ENCODE results near the gene C19orf44.

DNA sequence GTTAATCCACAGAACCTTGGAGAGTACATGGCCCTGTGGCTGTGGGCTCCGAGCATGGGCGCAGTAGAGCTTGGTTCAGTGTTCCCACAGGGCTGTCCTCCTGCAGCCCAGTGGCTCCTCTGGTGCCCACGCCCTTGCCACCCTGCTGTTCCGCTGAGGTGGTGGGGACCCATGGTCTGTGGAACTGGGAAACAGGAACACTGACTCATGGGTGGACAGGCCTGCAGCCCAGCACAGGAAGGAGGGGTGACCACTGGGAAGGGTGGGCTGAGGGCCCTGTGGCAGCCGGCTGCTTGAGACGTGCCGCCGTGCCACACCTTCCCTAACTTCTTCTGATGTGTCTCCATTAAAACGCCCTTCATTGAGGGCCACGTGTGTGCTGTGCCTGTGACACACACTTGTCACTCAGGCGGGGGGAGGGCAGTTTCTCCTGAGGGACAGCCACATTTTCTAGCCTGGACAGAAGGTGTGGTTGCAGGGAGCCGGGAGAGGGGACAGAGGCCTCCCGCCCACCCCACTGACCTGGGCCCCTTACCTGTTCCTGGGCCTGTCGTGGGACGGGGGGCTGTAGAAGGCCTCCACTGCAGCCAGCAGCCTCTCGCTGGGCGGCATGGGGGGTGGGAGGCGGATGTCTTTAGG lies 24.9 kb downstream of the C19orf44 start:
- TF ChIP-seq, protein P1, sequence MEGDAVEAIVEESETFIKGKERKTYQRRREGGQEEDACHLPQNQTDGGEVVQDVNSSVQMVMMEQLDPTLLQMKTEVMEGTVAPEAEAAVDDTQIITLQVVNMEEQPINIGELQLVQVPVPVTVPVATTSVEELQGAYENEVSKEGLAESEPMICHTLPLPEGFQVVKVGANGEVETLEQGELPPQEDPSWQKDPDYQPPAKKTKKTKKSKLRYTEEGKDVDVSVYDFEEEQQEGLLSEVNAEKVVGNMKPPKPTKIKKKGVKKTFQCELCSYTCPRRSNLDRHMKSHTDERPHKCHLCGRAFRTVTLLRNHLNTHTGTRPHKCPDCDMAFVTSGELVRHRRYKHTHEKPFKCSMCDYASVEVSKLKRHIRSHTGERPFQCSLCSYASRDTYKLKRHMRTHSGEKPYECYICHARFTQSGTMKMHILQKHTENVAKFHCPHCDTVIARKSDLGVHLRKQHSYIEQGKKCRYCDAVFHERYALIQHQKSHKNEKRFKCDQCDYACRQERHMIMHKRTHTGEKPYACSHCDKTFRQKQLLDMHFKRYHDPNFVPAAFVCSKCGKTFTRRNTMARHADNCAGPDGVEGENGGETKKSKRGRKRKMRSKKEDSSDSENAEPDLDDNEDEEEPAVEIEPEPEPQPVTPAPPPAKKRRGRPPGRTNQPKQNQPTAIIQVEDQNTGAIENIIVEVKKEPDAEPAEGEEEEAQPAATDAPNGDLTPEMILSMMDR (conservative IDR thresholded peaks at IDR 0.05; ENCODE audit: low read length): no peak
- no peak for TF ChIP-seq EZH2phosphoT487 (IDR thresholded peaks at IDR 0.05; ENCODE audit: borderline replicate concordance, low read depth, low read length)
